GM10266 (cell line): ENCODE results near the gene LRBA.

Source experiments
- DNase-seq: peaks from one replicate; pipeline ENCODE4 v3.0.0; 2012; ENCODE audit errors: extremely low spot score
- CTCF ChIP-seq: IDR thresholded peaks from 2 replicates; pipeline ENCODE4 v1.5.1; 2012; ENCODE audit warnings: mild to moderate bottlenecking, low read depth; ENCODE audit not compliant: control insufficient read depth, insufficient read depth; ENCODE audit errors: missing control alignments

Gene LRBA

GRCh38 chr4:150648123-150648522 lies 367.0 kb downstream of the LRBA start:
- DNase-seq, result no peak
- TF ChIP-seq CTCF, result no peak

- no peak for DNase-seq
- no peak for TF ChIP-seq CTCF
These were observed 368.1 kb downstream of the LRBA start for GRCh38 chr4:150647008-150647407.

- no peak for DNase-seq
- TF ChIP-seq CTCF, result no peak
These were observed 373.5 kb downstream of the LRBA start for GRCh38 chr4:150641612-150642011.

GRCh38 chr4:150632639-150633038 lies 382.4 kb downstream of the LRBA start:
- no peak for TF ChIP-seq CTCF

GRCh38 chr4:150628073-150628472 lies 387.0 kb downstream of the LRBA start:
- DNase-seq, result no peak
- TF ChIP-seq CTCF, result no peak

More at GRCh38 chr4:150632639-150633038, 382.4 kb downstream of the LRBA start:
- no peak for DNase-seq

GRCh38 chr4:150625033-150625432 lies 390.1 kb downstream of the LRBA start:
- no peak for DNase-seq
- TF ChIP-seq CTCF, result no peak

- DNase-seq, result no peak
- TF ChIP-seq CTCF, result no peak
These were observed 391.0 kb downstream of the LRBA start for GRCh38 chr4:150624055-150624454.
